ENCODE measurements around the gene TRIM63.

TRIM63 gene

GRCh38 chr1:26020330-26020768 lies 47.1 kb downstream of the TRIM63 start:
- TF ChIP-seq, protein P1, sequence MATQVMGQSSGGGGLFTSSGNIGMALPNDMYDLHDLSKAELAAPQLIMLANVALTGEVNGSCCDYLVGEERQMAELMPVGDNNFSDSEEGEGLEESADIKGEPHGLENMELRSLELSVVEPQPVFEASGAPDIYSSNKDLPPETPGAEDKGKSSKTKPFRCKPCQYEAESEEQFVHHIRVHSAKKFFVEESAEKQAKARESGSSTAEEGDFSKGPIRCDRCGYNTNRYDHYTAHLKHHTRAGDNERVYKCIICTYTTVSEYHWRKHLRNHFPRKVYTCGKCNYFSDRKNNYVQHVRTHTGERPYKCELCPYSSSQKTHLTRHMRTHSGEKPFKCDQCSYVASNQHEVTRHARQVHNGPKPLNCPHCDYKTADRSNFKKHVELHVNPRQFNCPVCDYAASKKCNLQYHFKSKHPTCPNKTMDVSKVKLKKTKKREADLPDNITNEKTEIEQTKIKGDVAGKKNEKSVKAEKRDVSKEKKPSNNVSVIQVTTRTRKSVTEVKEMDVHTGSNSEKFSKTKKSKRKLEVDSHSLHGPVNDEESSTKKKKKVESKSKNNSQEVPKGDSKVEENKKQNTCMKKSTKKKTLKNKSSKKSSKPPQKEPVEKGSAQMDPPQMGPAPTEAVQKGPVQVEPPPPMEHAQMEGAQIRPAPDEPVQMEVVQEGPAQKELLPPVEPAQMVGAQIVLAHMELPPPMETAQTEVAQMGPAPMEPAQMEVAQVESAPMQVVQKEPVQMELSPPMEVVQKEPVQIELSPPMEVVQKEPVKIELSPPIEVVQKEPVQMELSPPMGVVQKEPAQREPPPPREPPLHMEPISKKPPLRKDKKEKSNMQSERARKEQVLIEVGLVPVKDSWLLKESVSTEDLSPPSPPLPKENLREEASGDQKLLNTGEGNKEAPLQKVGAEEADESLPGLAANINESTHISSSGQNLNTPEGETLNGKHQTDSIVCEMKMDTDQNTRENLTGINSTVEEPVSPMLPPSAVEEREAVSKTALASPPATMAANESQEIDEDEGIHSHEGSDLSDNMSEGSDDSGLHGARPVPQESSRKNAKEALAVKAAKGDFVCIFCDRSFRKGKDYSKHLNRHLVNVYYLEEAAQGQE (IDR thresholded peaks at IDR 0.05; ENCODE audit: low read depth) = no peak
- no peak for TF ChIP-seq TAF1 (IDR thresholded peaks at IDR 0.05; ENCODE audit: low read depth)
- no peak for TF ChIP-seq NFIC (IDR thresholded peaks at IDR 0.05)
- TF ChIP-seq RAD21 (IDR thresholded peaks at IDR 0.05; ENCODE audit: low read depth) = no peak
- no peak for TF ChIP-seq EP300 (IDR thresholded peaks at IDR 0.05; ENCODE audit: borderline replicate concordance)
- TF ChIP-seq MAX (IDR thresholded peaks at IDR 0.05) = no peak
- no peak for TF ChIP-seq FOXM1 (IDR thresholded peaks at IDR 0.05; ENCODE audit: borderline replicate concordance, low read depth)
- TF ChIP-seq YY1 (IDR thresholded peaks at IDR 0.05; ENCODE audit: low read depth) = no peak
- TF ChIP-seq EGR1 (IDR thresholded peaks at IDR 0.05) = no peak
- TF ChIP-seq ZBTB7A (IDR thresholded peaks at IDR 0.05; ENCODE audit: low read depth) = no peak
- no peak for TF ChIP-seq CEBPB (IDR thresholded peaks at IDR 0.05)

- TF ChIP-seq TAF1 (IDR thresholded peaks at IDR 0.05; ENCODE audit: low read depth) (no peak), CREB1 (IDR thresholded peaks at IDR 0.05; ENCODE audit: low read depth) (no peak), YY1 (IDR thresholded peaks at IDR 0.05; ENCODE audit: low read depth) (no peak), TCF12 (IDR thresholded peaks at IDR 0.05; ENCODE audit: low read depth) (no peak), ZBTB7A (IDR thresholded peaks at IDR 0.05; ENCODE audit: low read depth) (no peak), EP300 (IDR thresholded peaks at IDR 0.05; ENCODE audit: borderline replicate concordance) (no peak), TEAD4 (IDR thresholded peaks at IDR 0.05) (no peak), MAX (IDR thresholded peaks at IDR 0.05) (no peak), NFIC (IDR thresholded peaks at IDR 0.05) (no peak), FOXM1 (IDR thresholded peaks at IDR 0.05; ENCODE audit: borderline replicate concordance, low read depth) (no peak), CEBPB (IDR thresholded peaks at IDR 0.05) (no peak)
- TF ChIP-seq, protein P1 (IDR thresholded peaks at IDR 0.05; ENCODE audit: low read depth) = no peak
Measured at GRCh38 chr1:26019641-26020315, 47.7 kb downstream of the TRIM63 start.

DNA sequence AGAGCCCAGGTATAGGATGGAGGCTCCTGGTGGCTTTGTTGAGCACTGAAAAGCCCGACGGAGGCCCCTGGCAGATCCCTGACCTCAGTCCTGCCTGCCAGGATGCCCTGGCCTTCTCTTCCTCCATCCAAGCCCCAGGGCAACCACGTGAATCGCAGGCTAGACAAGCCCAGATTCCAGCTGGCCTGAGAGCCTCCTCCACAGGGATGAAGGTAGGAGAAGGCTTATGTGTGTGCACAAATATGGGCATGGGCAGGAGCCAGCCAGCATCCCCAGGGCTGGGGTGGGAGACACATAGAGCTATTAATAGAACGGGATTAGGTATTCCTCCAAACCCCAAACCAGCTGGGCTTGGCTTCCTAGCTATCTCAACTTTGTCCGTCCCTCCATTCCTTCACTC lies 49.8 kb downstream of the TRIM63 start:
- TF ChIP-seq ZBTB7A (IDR thresholded peaks at IDR 0.05; ENCODE audit: low read depth) = no peak
- TF ChIP-seq YY1 (IDR thresholded peaks at IDR 0.05; ENCODE audit: low read depth) = no peak
- no peak for TF ChIP-seq CREB1 (IDR thresholded peaks at IDR 0.05; ENCODE audit: low read depth)
- TF ChIP-seq EP300 (IDR thresholded peaks at IDR 0.05; ENCODE audit: borderline replicate concordance) = no peak
- TF ChIP-seq CEBPB (IDR thresholded peaks at IDR 0.05) = no peak
- TF ChIP-seq TEAD4 (IDR thresholded peaks at IDR 0.05) = no peak
- TF ChIP-seq, protein P1 (IDR thresholded peaks at IDR 0.05; ENCODE audit: low read depth) = no peak
- no peak for TF ChIP-seq MAX (IDR thresholded peaks at IDR 0.05)
- TF ChIP-seq EGR1 (IDR thresholded peaks at IDR 0.05) = no peak
- no peak for TF ChIP-seq TAF1 (IDR thresholded peaks at IDR 0.05; ENCODE audit: low read depth)

GRCh38 chr1:26016953-26017545 lies 50.4 kb downstream of the TRIM63 start:
- TF ChIP-seq YY1 (IDR thresholded peaks at IDR 0.05; ENCODE audit: low read depth) (no peak), CREB1 (IDR thresholded peaks at IDR 0.05; ENCODE audit: low read depth) (no peak), NFIC (IDR thresholded peaks at IDR 0.05) (no peak), EGR1 (IDR thresholded peaks at IDR 0.05) (no peak), TCF12 (IDR thresholded peaks at IDR 0.05; ENCODE audit: low read depth) (no peak), CEBPB (IDR thresholded peaks at IDR 0.05) (no peak), FOXM1 (IDR thresholded peaks at IDR 0.05; ENCODE audit: borderline replicate concordance, low read depth) (no peak), EP300 (IDR thresholded peaks at IDR 0.05; ENCODE audit: borderline replicate concordance) (no peak), ZBTB7A (IDR thresholded peaks at IDR 0.05; ENCODE audit: low read depth) (no peak), TEAD4 (IDR thresholded peaks at IDR 0.05) (no peak), MAX (IDR thresholded peaks at IDR 0.05) (no peak), RAD21 (IDR thresholded peaks at IDR 0.05; ENCODE audit: low read depth) (no peak)
- TF ChIP-seq, protein P2, sequence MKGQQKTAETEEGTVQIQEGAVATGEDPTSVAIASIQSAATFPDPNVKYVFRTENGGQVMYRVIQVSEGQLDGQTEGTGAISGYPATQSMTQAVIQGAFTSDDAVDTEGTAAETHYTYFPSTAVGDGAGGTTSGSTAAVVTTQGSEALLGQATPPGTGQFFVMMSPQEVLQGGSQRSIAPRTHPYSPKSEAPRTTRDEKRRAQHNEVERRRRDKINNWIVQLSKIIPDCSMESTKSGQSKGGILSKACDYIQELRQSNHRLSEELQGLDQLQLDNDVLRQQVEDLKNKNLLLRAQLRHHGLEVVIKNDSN (IDR thresholded peaks at IDR 0.05) = no peak
- TF ChIP-seq, protein P1 (IDR thresholded peaks at IDR 0.05; ENCODE audit: low read depth) = no peak
